WTC11 (cell line): ENCODE results near the gene STAMBPL1.

Source experiments
- FOXK1 ChIP-seq: sonication (generic); formaldehyde crosslinking; IDR thresholded peaks from 2 replicates; pipeline ENCODE4 v1.8.0; 2022; ENCODE audit warnings: mild to moderate bottlenecking, moderate library complexity, missing genetic modification reagents
- ZBTB21 ChIP-seq: sonication (generic); formaldehyde crosslinking; IDR thresholded peaks from 2 replicates; pipeline ENCODE4 v1.8.1; 2023; ENCODE audit warnings: mild to moderate bottlenecking, missing genetic modification reagents, borderline replicate concordance
- ZNF121 ChIP-seq: sonication (generic); formaldehyde crosslinking; IDR thresholded peaks from 2 replicates; pipeline ENCODE4 v1.8.0; 2023; ENCODE audit warnings: missing genetic modification reagents
- ZNF263 ChIP-seq: sonication (generic); formaldehyde crosslinking; IDR thresholded peaks from 2 replicates; pipeline ENCODE4 v1.8.1; 2022; ENCODE audit warnings: low read depth, mild to moderate bottlenecking, moderate library complexity, missing genetic modification reagents
- TF ChIP-seq, protein P1 (sequence below): fragments of 200-600 bp; IDR thresholded peaks from 2 replicates; pipeline ENCODE4 v1.8.0; 2022; ENCODE audit warnings: antibody characterized with exemption
- TF ChIP-seq, protein P2 (sequence below): sonication (generic); formaldehyde crosslinking; conservative IDR thresholded peaks from 2 replicates; pipeline ENCODE4 v1.8.1; 2023; ENCODE audit warnings: mild to moderate bottlenecking, low read depth, missing genetic modification reagents, moderate library complexity
- TF ChIP-seq, protein P3 (sequence below): sonication (generic); formaldehyde crosslinking; IDR thresholded peaks from 2 replicates; pipeline ENCODE4 v1.8.1; 2023; ENCODE audit warnings: mild to moderate bottlenecking, missing genetic modification reagents, moderate library complexity
- TF ChIP-seq, protein P4 (sequence below): sonication (generic); formaldehyde crosslinking; conservative IDR thresholded peaks from 2 replicates; pipeline ENCODE4 v1.8.1; 2022; ENCODE audit warnings: mild to moderate bottlenecking, missing genetic modification reagents
- TF ChIP-seq, protein P5 (sequence below): sonication (generic); formaldehyde crosslinking; IDR thresholded peaks from 2 replicates; pipeline ENCODE4 v1.8.1; 2022; ENCODE audit warnings: low read depth, mild to moderate bottlenecking, moderate library complexity, missing genetic modification reagents, borderline replicate concordance

DNA sequence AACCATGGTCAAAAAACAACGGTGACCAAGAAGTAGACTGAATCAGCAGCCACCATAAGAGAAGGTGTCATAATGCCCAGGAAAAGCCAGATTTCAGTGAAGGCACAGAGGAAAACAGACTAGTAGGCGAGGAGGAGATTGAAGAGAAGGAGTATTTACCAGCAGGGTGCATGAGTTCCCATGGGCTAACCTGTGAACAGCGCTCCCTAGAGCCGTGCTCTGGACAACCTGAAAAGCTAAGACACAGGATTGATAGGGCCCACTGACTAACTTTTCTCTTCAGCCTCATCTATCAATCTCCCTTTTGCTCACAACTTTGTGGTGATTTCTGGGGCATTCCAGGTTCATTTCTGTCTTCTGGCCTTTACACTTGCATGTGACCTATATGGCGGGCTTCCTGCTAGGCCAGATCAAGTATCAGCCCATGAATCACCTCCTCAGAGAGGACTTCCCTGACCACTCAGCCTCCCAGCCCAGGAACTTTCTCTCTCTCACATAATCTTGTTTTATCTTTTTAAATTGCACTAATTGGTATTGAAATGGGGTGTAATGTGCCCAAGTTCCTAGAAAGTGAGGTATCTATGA lies 41.2 kb upstream of the STAMBPL1 start:
- TF ChIP-seq, protein P1, sequence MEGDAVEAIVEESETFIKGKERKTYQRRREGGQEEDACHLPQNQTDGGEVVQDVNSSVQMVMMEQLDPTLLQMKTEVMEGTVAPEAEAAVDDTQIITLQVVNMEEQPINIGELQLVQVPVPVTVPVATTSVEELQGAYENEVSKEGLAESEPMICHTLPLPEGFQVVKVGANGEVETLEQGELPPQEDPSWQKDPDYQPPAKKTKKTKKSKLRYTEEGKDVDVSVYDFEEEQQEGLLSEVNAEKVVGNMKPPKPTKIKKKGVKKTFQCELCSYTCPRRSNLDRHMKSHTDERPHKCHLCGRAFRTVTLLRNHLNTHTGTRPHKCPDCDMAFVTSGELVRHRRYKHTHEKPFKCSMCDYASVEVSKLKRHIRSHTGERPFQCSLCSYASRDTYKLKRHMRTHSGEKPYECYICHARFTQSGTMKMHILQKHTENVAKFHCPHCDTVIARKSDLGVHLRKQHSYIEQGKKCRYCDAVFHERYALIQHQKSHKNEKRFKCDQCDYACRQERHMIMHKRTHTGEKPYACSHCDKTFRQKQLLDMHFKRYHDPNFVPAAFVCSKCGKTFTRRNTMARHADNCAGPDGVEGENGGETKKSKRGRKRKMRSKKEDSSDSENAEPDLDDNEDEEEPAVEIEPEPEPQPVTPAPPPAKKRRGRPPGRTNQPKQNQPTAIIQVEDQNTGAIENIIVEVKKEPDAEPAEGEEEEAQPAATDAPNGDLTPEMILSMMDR, result no peak
- TF ChIP-seq, protein P2, sequence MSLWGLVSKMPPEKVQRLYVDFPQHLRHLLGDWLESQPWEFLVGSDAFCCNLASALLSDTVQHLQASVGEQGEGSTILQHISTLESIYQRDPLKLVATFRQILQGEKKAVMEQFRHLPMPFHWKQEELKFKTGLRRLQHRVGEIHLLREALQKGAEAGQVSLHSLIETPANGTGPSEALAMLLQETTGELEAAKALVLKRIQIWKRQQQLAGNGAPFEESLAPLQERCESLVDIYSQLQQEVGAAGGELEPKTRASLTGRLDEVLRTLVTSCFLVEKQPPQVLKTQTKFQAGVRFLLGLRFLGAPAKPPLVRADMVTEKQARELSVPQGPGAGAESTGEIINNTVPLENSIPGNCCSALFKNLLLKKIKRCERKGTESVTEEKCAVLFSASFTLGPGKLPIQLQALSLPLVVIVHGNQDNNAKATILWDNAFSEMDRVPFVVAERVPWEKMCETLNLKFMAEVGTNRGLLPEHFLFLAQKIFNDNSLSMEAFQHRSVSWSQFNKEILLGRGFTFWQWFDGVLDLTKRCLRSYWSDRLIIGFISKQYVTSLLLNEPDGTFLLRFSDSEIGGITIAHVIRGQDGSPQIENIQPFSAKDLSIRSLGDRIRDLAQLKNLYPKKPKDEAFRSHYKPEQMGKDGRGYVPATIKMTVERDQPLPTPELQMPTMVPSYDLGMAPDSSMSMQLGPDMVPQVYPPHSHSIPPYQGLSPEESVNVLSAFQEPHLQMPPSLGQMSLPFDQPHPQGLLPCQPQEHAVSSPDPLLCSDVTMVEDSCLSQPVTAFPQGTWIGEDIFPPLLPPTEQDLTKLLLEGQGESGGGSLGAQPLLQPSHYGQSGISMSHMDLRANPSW (CRISPR knock-in tag), result no peak
- TF ChIP-seq, protein P3, sequence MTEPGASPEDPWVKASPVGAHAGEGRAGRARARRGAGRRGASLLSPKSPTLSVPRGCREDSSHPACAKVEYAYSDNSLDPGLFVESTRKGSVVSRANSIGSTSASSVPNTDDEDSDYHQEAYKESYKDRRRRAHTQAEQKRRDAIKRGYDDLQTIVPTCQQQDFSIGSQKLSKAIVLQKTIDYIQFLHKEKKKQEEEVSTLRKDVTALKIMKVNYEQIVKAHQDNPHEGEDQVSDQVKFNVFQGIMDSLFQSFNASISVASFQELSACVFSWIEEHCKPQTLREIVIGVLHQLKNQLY (CRISPR knock-in tag), result no peak
- TF ChIP-seq ZNF121 (CRISPR knock-in tag) (no peak), ZNF263 (CRISPR knock-in tag) (no peak), FOXK1 (CRISPR knock-in tag) (no peak), ZBTB21 (no peak)
- TF ChIP-seq, protein P4, sequence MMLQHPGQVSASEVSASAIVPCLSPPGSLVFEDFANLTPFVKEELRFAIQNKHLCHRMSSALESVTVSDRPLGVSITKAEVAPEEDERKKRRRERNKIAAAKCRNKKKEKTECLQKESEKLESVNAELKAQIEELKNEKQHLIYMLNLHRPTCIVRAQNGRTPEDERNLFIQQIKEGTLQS (CRISPR knock-in tag), result no peak
- TF ChIP-seq, protein P5, sequence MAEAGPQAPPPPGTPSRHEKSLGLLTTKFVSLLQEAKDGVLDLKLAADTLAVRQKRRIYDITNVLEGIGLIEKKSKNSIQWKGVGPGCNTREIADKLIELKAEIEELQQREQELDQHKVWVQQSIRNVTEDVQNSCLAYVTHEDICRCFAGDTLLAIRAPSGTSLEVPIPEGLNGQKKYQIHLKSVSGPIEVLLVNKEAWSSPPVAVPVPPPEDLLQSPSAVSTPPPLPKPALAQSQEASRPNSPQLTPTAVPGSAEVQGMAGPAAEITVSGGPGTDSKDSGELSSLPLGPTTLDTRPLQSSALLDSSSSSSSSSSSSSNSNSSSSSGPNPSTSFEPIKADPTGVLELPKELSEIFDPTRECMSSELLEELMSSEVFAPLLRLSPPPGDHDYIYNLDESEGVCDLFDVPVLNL, result no peak
